D721Med (cell line): ENCODE data around the gene OR14K1.
"Not testable (repeated sequence)": the region's sequence is repeated elsewhere in the genome, so short reads cannot be mapped to it uniquely, and the experiment has no call there.

Experiments used
- DNase-seq: peaks from one replicate; pipeline ENCODE4 v3.0.0; 2011; ENCODE audit warnings: low spot score; ENCODE audit not compliant: insufficient read length
- FAIRE-seq: peaks from 2 replicates; lab custom pipeline; 2011; peaks lifted over from hg19 to GRCh38; lab: Jason Lieb, UNC
- CTCF ChIP-seq: IDR thresholded peaks from 2 replicates; pipeline ENCODE4 v1.5.1; 2012; ENCODE audit warnings: mild to moderate bottlenecking, control low read depth; ENCODE audit not compliant: insufficient read depth; ENCODE audit errors: missing control alignments

Gene OR14K1

GRCh38 chr1:247738315-247738714 is at the start of gene OR14K1:
OR14K1 (plus strand) TSS chr1:247738615; CDS start chr1:247738615, 0 bp downstream.
- DNase-seq = no peak

GRCh38 chr1:247701338-247701737 is 37.1 kb upstream of the OR14K1 start:
- DNase-seq (no peak), FAIRE-seq (no peak)
- no peak for TF ChIP-seq CTCF

More at GRCh38 chr1:247738315-247738714, at the start of gene OR14K1:
- TF ChIP-seq CTCF = no peak
- no peak for FAIRE-seq

GRCh38 chr1:247710681-247711080 is 27.7 kb upstream of the OR14K1 start:
- not testable (repeated sequence) for DNase-seq, FAIRE-seq

GRCh38 chr1:247713753-247714152 is 24.7 kb upstream of the OR14K1 start:
- no peak for FAIRE-seq
- no peak for TF ChIP-seq CTCF
- no peak for DNase-seq

GRCh38 chr1:247716546-247716945 is 21.9 kb upstream of the OR14K1 start, which contains the start of gene OR6F1:
OR6F1 (minus strand) TSS chr1:247716646; CDS start chr1:247712755, 3,891 bp downstream.
- TF ChIP-seq CTCF = no peak
- DNase-seq = no peak
- no peak for FAIRE-seq

- DNase-seq = no peak
- TF ChIP-seq CTCF = no peak
- FAIRE-seq = peak; percentile 35
Observed at GRCh38 chr1:247721222-247721621, 17.2 kb upstream of the OR14K1 start.

- no peak for FAIRE-seq
- no peak for TF ChIP-seq CTCF
- no peak for DNase-seq
Observed at GRCh38 chr1:247740721-247741120, 2.3 kb downstream of the OR14K1 start.

- TF ChIP-seq CTCF = no peak
- FAIRE-seq = no peak
- DNase-seq = no peak
Observed at GRCh38 chr1:247741756-247742155, 3.3 kb downstream of the OR14K1 start.

GRCh38 chr1:247742215-247742760 is 3.9 kb downstream of the OR14K1 start:
- DNase-seq = not testable (repeated sequence)
- peak; percentile 71 for FAIRE-seq
